Esophagus squamous epithelium (tissue), 5 donors: ENCODE results near the gene ZFP36L1. TPM values are rescaled to one million over a fixed set of nuclear protein-coding genes. Genes with fewer than 3 reads are reported as not detected.

Experiments
- DNase-seq: peaks from one replicate; lab custom pipeline; 2025; lab: John Stamatoyannopoulos, UW
- H3K27ac ChIP-seq, 4 donors: fragments of 200-600 bp; sonication (generic); one replicate each; pipeline ENCODE4 v1.5.1; 2016 to 2019; ENCODE audit warnings: mild to moderate bottlenecking in 1 of 4
- H3K27me3 ChIP-seq, 4 donors: fragments of 200-600 bp; sonication (generic); 1 replicate in 3 of 4; 2 replicates in 1 of 4; pipeline versions ENCODE4 v1.5.1 to v1.6.0; 2017 to 2021; ENCODE audit warnings: antibody characterized with exemption in 1 of 4
- H3K36me3 ChIP-seq, 3 donors: fragments of 200-600 bp; sonication (generic); one replicate each; pipeline ENCODE4 v1.5.1; 2016 to 2019
- H3K4me1 ChIP-seq, 3 donors: fragments of 200-600 bp; sonication (generic); one replicate each; pipeline ENCODE4 v1.5.1; 2017 to 2019
- H3K4me3 ChIP-seq, 4 donors: fragments of 200-600 bp; sonication (generic); 1 replicate in 3 of 4; 2 replicates in 1 of 4; pipeline ENCODE4 v1.5.1; 2016 to 2019; ENCODE audit warnings: mild to moderate bottlenecking in 2 of 4, moderate library complexity in 1 of 4
- H3K9me3 ChIP-seq, 3 donors: fragments of 200-600 bp; sonication (generic); one replicate each; pipeline ENCODE4 v1.5.1; 2016 to 2019
- POLR2A ChIP-seq, 4 donors: fragments of 450-650 bp; IDR thresholded peaks; one replicate each; pipeline ENCODE4 v1.6.1; 2017; ENCODE audit warnings: antibody characterized with exemption in 4 of 4, mild to moderate bottlenecking in 4 of 4, moderate library complexity in 3 of 4
- WGBS, 2 donors: methylation state at CpG; one replicate each; pipeline ENCODE4 v1.1.5; 2018; 5-methylcytosine and 5-hydroxymethylcytosine counted together
- intact Hi-C: fragments of 100-400 bp; cut with DNase I; formaldehyde crosslinking; loops from one replicate; pipeline ENCODE4 v1.15.0; 2022
- total RNA-seq, 4 donors: library from RNA; depleted of rRNA; stranded (reverse); fragments of >200 nt; gene quantifications; one replicate each; pipeline ENCODE4 v1.1.0, GENCODE V29; 2016
- TF ChIP-seq, protein P1 (sequence below), 6 experiments: fragments of 450-650 bp in 4 of 6; fragments of 200-600 bp in 2 of 6; sonication (generic) in 2 of 6; IDR thresholded peaks; one replicate each; pipeline ENCODE4 v1.5.1; 2016 to 2019; ENCODE audit warnings: antibody characterized with exemption in 6 of 6, mild to moderate bottlenecking in 4 of 6, moderate library complexity in 4 of 6
- donor health status: DM: yes; HTN: yes; CAD: no.

ZFP36L1 gene
- total RNA-seq, 4 donors from 2014 or later = 75.4 to 364 (median 152) TPM

DNA sequence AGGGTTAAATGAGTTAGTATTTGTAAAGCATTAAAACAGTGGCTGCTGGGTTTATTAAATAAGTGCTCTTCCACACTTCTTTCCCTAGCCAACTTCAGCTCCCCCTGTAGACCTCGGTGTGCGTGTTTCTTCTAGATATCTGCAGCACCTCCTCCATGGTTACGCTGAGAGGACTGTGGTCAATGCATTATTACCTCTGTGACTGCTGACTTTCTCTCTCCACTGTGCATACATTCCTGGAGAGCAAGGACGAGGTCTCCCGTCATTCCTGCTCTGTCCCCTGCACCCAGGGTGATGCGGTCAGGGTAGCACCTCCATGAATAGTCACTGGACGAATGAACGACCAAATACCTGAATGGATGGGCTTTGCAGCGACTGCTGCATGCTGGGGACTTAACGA is 44.6 kb downstream of the ZFP36L1 start:
- intact Hi-C loops = no loop called here
- TF ChIP-seq, protein P1, sequence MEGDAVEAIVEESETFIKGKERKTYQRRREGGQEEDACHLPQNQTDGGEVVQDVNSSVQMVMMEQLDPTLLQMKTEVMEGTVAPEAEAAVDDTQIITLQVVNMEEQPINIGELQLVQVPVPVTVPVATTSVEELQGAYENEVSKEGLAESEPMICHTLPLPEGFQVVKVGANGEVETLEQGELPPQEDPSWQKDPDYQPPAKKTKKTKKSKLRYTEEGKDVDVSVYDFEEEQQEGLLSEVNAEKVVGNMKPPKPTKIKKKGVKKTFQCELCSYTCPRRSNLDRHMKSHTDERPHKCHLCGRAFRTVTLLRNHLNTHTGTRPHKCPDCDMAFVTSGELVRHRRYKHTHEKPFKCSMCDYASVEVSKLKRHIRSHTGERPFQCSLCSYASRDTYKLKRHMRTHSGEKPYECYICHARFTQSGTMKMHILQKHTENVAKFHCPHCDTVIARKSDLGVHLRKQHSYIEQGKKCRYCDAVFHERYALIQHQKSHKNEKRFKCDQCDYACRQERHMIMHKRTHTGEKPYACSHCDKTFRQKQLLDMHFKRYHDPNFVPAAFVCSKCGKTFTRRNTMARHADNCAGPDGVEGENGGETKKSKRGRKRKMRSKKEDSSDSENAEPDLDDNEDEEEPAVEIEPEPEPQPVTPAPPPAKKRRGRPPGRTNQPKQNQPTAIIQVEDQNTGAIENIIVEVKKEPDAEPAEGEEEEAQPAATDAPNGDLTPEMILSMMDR (IDR thresholded peaks at IDR 0.05) = no peak
- TF ChIP-seq POLR2A (IDR thresholded peaks at IDR 0.05) = no peak
- 93 to 95% methylated on average over 5 to 10 of the region's 10 CpGs for WGBS, 2 donors
- no peak for DNase-seq
- Histone ChIP-seq H3K27ac (peak overlapping the region in 2 of 4 donors; percentile 64 to 71), H3K27me3 (no peaks in the 10 kb centered on the region), H3K4me1 (peaks cover 0 to 40% (median 29%) of the 10 kb centered on the region in 3 donors), H3K36me3 (no peaks in the 10 kb centered on the region), H3K4me3 (no peak overlapping the region), H3K9me3 (no peaks in the 10 kb centered on the region)

DNA sequence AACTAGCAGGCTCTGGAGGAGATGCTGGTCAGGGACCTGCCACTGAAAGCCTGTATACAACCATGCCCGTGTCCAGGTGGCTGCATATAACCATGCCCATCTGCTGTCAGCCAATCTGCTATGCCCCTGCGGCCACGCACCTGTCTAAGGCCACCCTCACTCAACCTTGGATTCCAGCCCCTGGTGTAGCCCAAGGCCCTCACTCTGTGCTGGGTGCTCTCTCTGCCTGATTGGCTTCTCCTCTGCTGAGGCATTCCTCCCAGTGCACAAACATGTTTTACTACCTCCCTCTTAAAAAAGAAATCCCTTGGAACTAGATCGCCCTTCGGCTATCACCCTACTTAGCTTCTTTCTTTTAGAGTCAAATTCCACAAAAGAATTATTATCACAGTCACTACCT is 45.5 kb downstream of the ZFP36L1 start:
- no peak overlapping the region for H3K4me3 ChIP-seq
- 30 to 59% methylated on average over 5 of the region's 5 CpGs for WGBS, 2 donors
- no peak for TF ChIP-seq POLR2A (IDR thresholded peaks at IDR 0.05)
- TF ChIP-seq, protein P1 (IDR thresholded peaks at IDR 0.05) = no peak
- no peaks in the 10 kb centered on the region for H3K36me3 ChIP-seq
- no peaks in the 10 kb centered on the region for H3K27me3 ChIP-seq
- DNase-seq = no peak
- H3K27ac ChIP-seq = no peak overlapping the region
- intact Hi-C loops = no loop called here
- H3K9me3 ChIP-seq = no peaks in the 10 kb centered on the region
- H3K4me1 ChIP-seq = peaks cover 0 to 40% (median 25%) of the 10 kb centered on the region in 3 donors

DNA sequence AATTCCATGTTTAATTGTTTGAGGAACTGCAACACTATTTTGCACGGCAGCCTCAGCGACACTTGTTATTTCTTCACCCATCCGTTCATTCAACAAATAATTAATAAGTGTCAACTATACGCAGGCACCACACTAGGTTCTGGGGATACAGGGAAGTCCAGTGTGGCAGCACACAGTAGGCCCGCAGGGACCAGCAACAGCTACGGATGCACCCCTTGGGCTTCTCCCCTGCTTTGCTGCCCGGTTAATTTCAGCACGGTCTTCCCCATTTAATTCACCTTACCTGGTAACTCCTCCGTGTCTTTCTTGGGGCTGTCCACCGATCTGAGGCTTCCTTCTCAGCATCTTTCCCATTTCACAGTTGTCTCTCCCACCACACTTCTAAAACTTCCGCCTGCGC is 48.3 kb downstream of the ZFP36L1 start:
- Histone ChIP-seq H3K4me3 (no peak overlapping the region), H3K4me1 (peaks cover 0 to 29% (median 20%) of the 10 kb centered on the region in 3 donors), H3K27me3 (no peaks in the 10 kb centered on the region), H3K36me3 (no peaks in the 10 kb centered on the region), H3K9me3 (no peaks in the 10 kb centered on the region), H3K27ac (no peak overlapping the region)
- DNase-seq = no peak
- WGBS, 2 donors = 89 to 90% methylated on average over 12 of the region's 12 CpGs
- TF ChIP-seq, protein P1 (IDR thresholded peaks at IDR 0.05) = no peak
- TF ChIP-seq POLR2A (IDR thresholded peaks at IDR 0.05) = no peak
- intact Hi-C loops = no loop called here

DNA sequence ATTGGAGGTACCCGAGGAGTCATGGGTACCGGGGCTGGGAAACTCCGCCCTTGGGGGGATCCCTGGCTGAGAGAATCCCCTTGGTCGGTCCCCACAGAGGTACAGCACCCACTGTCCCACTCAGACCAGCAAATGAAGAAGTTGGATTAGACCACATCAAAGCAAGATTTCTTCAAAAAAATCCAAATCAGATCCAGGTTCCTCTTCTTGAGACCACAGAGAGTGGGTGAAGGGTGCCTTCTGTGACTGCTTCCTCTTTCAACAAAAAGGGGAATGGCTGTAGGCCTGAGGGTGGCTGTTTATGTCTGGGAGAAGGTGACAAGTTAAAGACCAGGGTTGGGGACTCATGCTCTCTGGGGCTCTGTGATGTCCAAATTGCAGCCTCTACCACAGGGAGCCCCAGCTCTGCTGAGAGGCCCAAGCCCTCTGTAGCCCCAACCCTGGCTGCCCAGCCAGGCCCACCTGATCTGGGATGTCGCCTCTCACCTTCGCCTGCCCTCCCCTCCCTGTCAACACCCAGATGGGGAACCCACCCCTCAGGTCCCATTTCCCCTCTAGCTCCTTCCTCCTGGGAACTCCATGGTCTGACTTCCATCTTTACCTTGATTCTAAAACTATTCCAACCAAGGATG is 50.9 kb downstream of the ZFP36L1 start:
- no peak for DNase-seq
- Histone ChIP-seq H3K9me3 (no peaks in the 10 kb centered on the region), H3K27ac (no peak overlapping the region), H3K27me3 (no peaks in the 10 kb centered on the region), H3K4me1 (peaks cover 0 to 9% (median under 1%) of the 10 kb centered on the region in 3 donors), H3K4me3 (no peak overlapping the region), H3K36me3 (no peaks in the 10 kb centered on the region)
- 74 to 98% methylated on average over 6 of the region's 6 CpGs for WGBS, 2 donors
- intact Hi-C loops = no loop called here
- no peak for TF ChIP-seq POLR2A (IDR thresholded peaks at IDR 0.05)
- TF ChIP-seq, protein P1 (IDR thresholded peaks at IDR 0.05) = no peak

DNA sequence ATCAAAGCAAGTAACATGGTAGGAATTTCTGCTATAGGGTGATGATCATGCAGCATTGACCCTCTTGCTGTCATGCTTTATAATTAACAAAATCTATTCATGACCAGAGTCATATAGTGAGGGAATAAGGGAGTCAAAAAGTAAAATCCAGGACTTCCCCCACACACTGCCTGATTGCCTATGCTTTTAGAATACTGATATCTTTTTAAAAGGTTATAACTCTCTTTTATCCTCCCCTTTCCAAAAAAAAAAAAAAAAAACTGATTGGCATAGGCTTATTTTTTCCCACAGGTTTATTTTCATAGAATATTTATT is 51.4 kb downstream of the ZFP36L1 start:
- Histone ChIP-seq H3K36me3 (no peaks in the 10 kb centered on the region), H3K27ac (no peak overlapping the region), H3K4me3 (no peak overlapping the region), H3K4me1 (peaks cover 0 to 11% (median 5%) of the 10 kb centered on the region in 3 donors), H3K27me3 (no peaks in the 10 kb centered on the region), H3K9me3 (no peaks in the 10 kb centered on the region)
- no peak for TF ChIP-seq POLR2A (IDR thresholded peaks at IDR 0.05)
- TF ChIP-seq, protein P1 (IDR thresholded peaks at IDR 0.05) = no peak
- intact Hi-C loops = no loop called here
- DNase-seq = no peak
